Memory B cell (primary cell): ENCODE data around the gene STK11.
"Not testable (repeated sequence)": the region's sequence is repeated elsewhere in the genome, so short reads cannot be mapped to it uniquely, and the experiment has no call there.

Source experiments
- ATAC-seq: fragments of 150-1000 bp; cut with Tn5 transposase; 2 replicates; pipeline ENCODE4 v1.10.0; 2021; ENCODE audit warnings: low read depth, mild to moderate bottlenecking, moderate library complexity
- DNase-seq, 2 donors: peaks; one replicate each; pipeline ENCODE4 v3.0.0; 2022; ENCODE audit warnings: low spot score in 2 of 2
- H3K27ac Mint-ChIP-seq: one replicate; pipeline ENCODE4 v1.8.0; 2022; ENCODE audit warnings: mild to moderate bottlenecking, moderate library complexity, mixed read lengths
- H3K27me3 Mint-ChIP-seq: one replicate; pipeline ENCODE4 v1.8.0; 2022; ENCODE audit warnings: mixed read lengths
- H3K36me3 Mint-ChIP-seq: one replicate; pipeline ENCODE4 v1.8.0; 2022; ENCODE audit warnings: mild to moderate bottlenecking, mixed read lengths
- H3K4me1 Mint-ChIP-seq: one replicate; pipeline ENCODE4 v1.8.0; 2022; ENCODE audit warnings: mixed read lengths
- H3K4me3 Mint-ChIP-seq: one replicate; pipeline ENCODE4 v1.8.0; 2022; ENCODE audit warnings: mild to moderate bottlenecking, moderate library complexity, mixed read lengths
- H3K9me3 Mint-ChIP-seq: one replicate; pipeline ENCODE4 v1.8.0; 2022; ENCODE audit warnings: mixed read lengths

Gene STK11

GRCh38 chr19:1239796-1240737, 34.5 kb downstream of the STK11 start:
- Mint-ChIP-seq H3K4me1 (peaks cover 16% of the 10 kb centered on the region), H3K27me3 (peaks cover 10% of the 10 kb centered on the region), H3K27ac (peak overlapping the region; percentile 87), H3K4me3 (peak overlapping the region; percentile 59), H3K9me3 (no peaks in the 10 kb centered on the region), H3K36me3 (no peaks in the 10 kb centered on the region)
- ATAC-seq: peak; percentile 65
- peak; percentile 95 to 97 for DNase-seq

- Mint-ChIP-seq H3K27ac (no peak overlapping the region), H3K9me3 (no peaks in the 10 kb centered on the region)
Observed at GRCh38 chr19:1240925-1241324, 35.3 kb downstream of the STK11 start.

GRCh38 chr19:1241417-1242095, 36.0 kb downstream of the STK11 start, which contains the start of gene ATP5F1D:
ATP5F1D (plus strand) TSS chr19:1241751; CDS start chr19:1241851, 100 bp downstream.
- peak; percentile 83 to 85 for DNase-seq
- Mint-ChIP-seq H3K4me3 (peak within 1 kb of the TSS; percentile 84), H3K27me3 (peaks cover 10% of the 10 kb centered on the region), H3K4me1 (peaks cover 16% of the 10 kb centered on the region), H3K9me3 (no peaks in the 10 kb centered on the region), H3K27ac (peak within 1 kb of the TSS; percentile 79), H3K36me3 (no peaks in the 10 kb centered on the region)
- peak; percentile 64 for ATAC-seq

More at GRCh38 chr19:1240925-1241324, 35.3 kb downstream of the STK11 start:
- H3K4me1 Mint-ChIP-seq: peaks cover 16% of the 10 kb centered on the region
- H3K27me3 Mint-ChIP-seq: peaks cover 10% of the 10 kb centered on the region
- no peaks in the 10 kb centered on the region for H3K36me3 Mint-ChIP-seq
- ATAC-seq: no peak
- H3K4me3 Mint-ChIP-seq: peak overlapping the region; percentile 84
- DNase-seq: no peak

- Mint-ChIP-seq H3K4me3 (peak overlapping the region; percentile 74), H3K27me3 (peaks cover 2% of the 10 kb centered on the region), H3K9me3 (no peaks in the 10 kb centered on the region), H3K27ac (peak overlapping the region; percentile 83), H3K36me3 (no peaks in the 10 kb centered on the region), H3K4me1 (peaks cover 8% of the 10 kb centered on the region)
- DNase-seq (peak; percentile 91 to 94), ATAC-seq (peak; percentile 47)
Observed at GRCh38 chr19:1243768-1244692, 38.5 kb downstream of the STK11 start.

- DNase-seq (no peak), ATAC-seq (no peak)
- H3K27ac Mint-ChIP-seq: peak overlapping the region; percentile 83
- H3K9me3 Mint-ChIP-seq: no peaks in the 10 kb centered on the region
- H3K4me3 Mint-ChIP-seq: peak overlapping the region; percentile 74
- no peaks in the 10 kb centered on the region for H3K36me3 Mint-ChIP-seq
- H3K27me3 Mint-ChIP-seq: peaks cover 2% of the 10 kb centered on the region
- H3K4me1 Mint-ChIP-seq: peaks cover 8% of the 10 kb centered on the region
Observed at GRCh38 chr19:1244693-1245451, 39.3 kb downstream of the STK11 start.

- DNase-seq (no peak), ATAC-seq (no peak)
- Mint-ChIP-seq H3K4me1 (peaks cover 8% of the 10 kb centered on the region), H3K27me3 (peaks cover 2% of the 10 kb centered on the region), H3K9me3 (no peaks in the 10 kb centered on the region), H3K36me3 (no peaks in the 10 kb centered on the region), H3K27ac (no peak overlapping the region), H3K4me3 (no peak overlapping the region)
Observed at GRCh38 chr19:1245494-1246264, 40.1 kb downstream of the STK11 start.

GRCh38 chr19:1246265-1247087, 40.9 kb downstream of the STK11 start:
- not testable (repeated sequence) for H3K27me3 Mint-ChIP-seq, ATAC-seq, H3K9me3 Mint-ChIP-seq, H3K27ac Mint-ChIP-seq, DNase-seq, H3K4me3 Mint-ChIP-seq, H3K4me1 Mint-ChIP-seq, H3K36me3 Mint-ChIP-seq

- H3K27ac Mint-ChIP-seq: peak overlapping the region; percentile 82
Observed at GRCh38 chr19:1247748-1248138, 42.2 kb downstream of the STK11 start.

GRCh38 chr19:1248139-1248785, 42.7 kb downstream of the STK11 start, which contains the start of gene MIDN:
MIDN (plus strand) TSS chr19:1248583; CDS start chr19:1250297, 1,714 bp downstream.
- Mint-ChIP-seq H3K9me3 (no peaks in the 10 kb centered on the region), H3K27ac (peak within 1 kb of the TSS; percentile 82), H3K4me3 (peak within 1 kb of the TSS; percentile 80), H3K36me3 (peaks cover 2% of the 10 kb centered on the region), H3K27me3 (no peaks in the 10 kb centered on the region), H3K4me1 (peaks cover 9% of the 10 kb centered on the region)
- DNase-seq (peak; percentile 63 to 81), ATAC-seq (peak; percentile 8)

More at GRCh38 chr19:1247748-1248138, 42.2 kb downstream of the STK11 start:
- no peak for DNase-seq
- H3K4me1 Mint-ChIP-seq: peaks cover 9% of the 10 kb centered on the region
- ATAC-seq: no peak
- H3K36me3 Mint-ChIP-seq: peaks cover 2% of the 10 kb centered on the region
- no peaks in the 10 kb centered on the region for H3K9me3 Mint-ChIP-seq
- no peaks in the 10 kb centered on the region for H3K27me3 Mint-ChIP-seq
- peak overlapping the region; percentile 34 for H3K4me3 Mint-ChIP-seq

- Mint-ChIP-seq H3K4me3 (peak overlapping the region; percentile 80), H3K27ac (peak overlapping the region; percentile 82), H3K9me3 (no peaks in the 10 kb centered on the region), H3K36me3 (peaks cover 5% of the 10 kb centered on the region), H3K27me3 (no peaks in the 10 kb centered on the region), H3K4me1 (peaks cover 12% of the 10 kb centered on the region)
- peak; percentile 31 for ATAC-seq
- peak; percentile 86 to 95 for DNase-seq
Observed at GRCh38 chr19:1248786-1249297, 43.3 kb downstream of the STK11 start.
